GM18508 (cell line): ENCODE results near the gene ABCG5.

ENCODE experiments used
- ATAC-seq: cut with Tn5 transposase; IDR thresholded peaks from one replicate; pipeline ENCODE4 v1.9.1; 2021; ENCODE audit warnings: moderate number of reproducible peaks; ENCODE audit not compliant: insufficient read depth, unreplicated experiment

The ABCG5 gene

DNA sequence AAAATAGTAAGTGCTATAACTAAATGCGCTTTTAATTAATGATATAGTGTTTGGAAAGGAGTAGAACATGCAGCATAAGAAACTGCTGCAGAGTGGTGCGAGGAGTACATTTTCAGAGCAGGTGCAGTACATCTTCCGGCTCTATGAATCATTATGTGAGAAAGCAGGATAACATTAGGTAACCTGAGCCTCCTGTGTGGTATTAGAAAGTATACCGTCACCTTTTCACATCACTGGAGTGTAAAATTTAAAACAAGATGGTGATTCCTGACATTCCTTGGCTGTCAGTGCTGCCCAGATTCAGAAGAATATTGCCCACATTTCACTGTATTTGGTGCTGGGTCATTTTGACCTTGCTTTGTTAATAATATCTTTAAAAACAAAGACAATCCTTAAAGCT, 72.6 kb downstream of the ABCG5 start:
- ATAC-seq: no peak

DNA sequence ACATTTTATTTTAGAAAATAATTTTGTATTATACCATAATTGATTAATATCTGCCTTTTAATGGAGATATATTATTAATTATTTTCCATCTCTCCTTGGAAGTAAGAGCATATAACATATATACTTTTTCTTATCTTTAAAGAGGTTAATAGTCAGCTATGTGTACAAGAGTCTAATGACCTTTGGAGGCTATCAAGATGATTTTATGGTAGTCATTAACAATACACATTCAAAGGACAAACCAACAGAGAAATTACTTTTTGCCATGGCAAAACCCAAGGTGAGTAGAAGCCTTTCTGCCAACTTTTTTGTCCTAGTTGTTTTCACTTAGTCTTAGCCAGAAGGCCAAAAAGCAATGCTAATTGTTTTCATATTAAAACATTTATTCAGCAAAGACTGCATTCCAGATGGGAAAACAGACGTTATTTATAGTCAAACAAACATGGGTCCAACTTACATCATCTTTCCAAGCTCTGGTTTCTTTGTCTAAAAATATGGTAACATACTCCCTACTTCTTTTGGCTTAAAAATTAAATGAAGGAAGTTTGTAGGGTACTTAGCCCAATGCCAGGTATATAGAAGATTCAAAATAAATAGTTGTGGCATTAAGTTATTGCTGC, 74.4 kb downstream of the ABCG5 start:
- no peak for ATAC-seq

DNA sequence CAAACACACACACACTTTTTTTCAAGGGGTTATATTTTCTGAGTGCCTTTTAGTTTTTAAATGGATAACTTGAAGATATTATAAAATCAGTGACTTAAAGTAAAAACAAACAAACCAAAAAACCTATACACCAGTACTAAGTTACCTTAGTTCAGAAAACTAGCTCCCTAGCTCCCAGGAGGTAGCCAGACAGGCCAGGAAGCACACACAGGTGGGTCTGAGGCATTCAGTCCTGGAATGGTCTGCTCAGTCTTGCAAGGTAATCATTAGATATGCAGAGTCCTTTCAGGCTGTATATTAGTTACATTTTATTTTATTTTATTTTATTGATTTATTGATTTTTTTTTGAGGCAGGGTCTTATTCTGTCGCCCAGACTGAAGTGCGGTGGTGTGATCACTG, 75.5 kb downstream of the ABCG5 start:
- ATAC-seq: no peak
